K562 (cell line): Measurements from ENCODE around the gene PRKCB. TPM values are rescaled to one million over a fixed set of nuclear protein-coding genes. Genes with fewer than 3 reads are reported as not detected.

ENCODE experiments used
- ATAC-seq: fragments of 200-7000 bp; cut with Tn5 transposase; 3 replicates; pipeline ENCODE4 v1.9.1; 2020; ENCODE audit warnings: moderate library complexity
- BruUV-seq: library from RNA; stranded (reverse); fragments of 400-500 nt; replicated peaks from 2 replicates; lab custom pipeline; 2021; lab: Mats Ljungman, UMichigan
- CTCF ChIA-PET: fragments of 300-600 bp; formaldehyde crosslinking; extraction: SDS; loops from one replicate; lab custom pipeline; 2021; ENCODE audit warnings: low intra/inter-chr PET ratio; lab: Yijun Ruan, JAX
- POLR2A ChIA-PET: fragments of 300-600, 350-650 bp; sonication (Branson Sonifier 250); formaldehyde crosslinking; extraction: SDS; loops from one replicate; lab custom pipeline; 2021; ENCODE audit warnings: antibody characterized with exemption, inconsistent platforms; lab: Yijun Ruan, JAX
- DNase-seq, 4 experiments: peaks; one replicate each; pipeline versions ENCODE4 v3.0.0 to v3.0.0-alpha.2; 2011 to 2018; ENCODE audit warnings: low spot score in 3 of 4, mixed read lengths in 3 of 4; ENCODE audit errors: extremely low read depth in 1 of 4
- FAIRE-seq: peaks from 2 replicates; lab custom pipeline; 2011; peaks lifted over from hg19 to GRCh38; lab: Jason Lieb, UNC
- H2AFZ ChIP-seq: 2 replicates; pipeline ENCODE4 v1.6.0; 2011; ENCODE audit warnings: low read depth, low read length, control low read depth, inconsistent platforms
- H3K27ac ChIP-seq: fragments of 200-600 bp; 3 replicates; pipeline ENCODE4 v1.8.0; 2011; ENCODE audit warnings: low read depth, mild to moderate bottlenecking, control low read depth, inconsistent platforms, low read length, moderate library complexity, mixed read lengths; ENCODE audit errors: extremely low read depth
- H3K27me3 ChIP-seq, 2 experiments: fragments of 300-600 bp in 1 of 2; 2 replicates in 1 of 2; 3 replicates in 1 of 2; pipeline versions ENCODE4 v1.6.0 to v1.8.0; 2011; ENCODE audit warnings: inconsistent platforms in 2 of 2, low read length in 2 of 2, mild to moderate bottlenecking in 1 of 2, mixed read lengths in 1 of 2, moderate library complexity in 1 of 2; ENCODE audit not compliant: control insufficient read depth in 2 of 2, insufficient read depth in 2 of 2
- H3K36me3 ChIP-seq: fragments of 300-600 bp; 3 replicates; pipeline ENCODE4 v1.8.0; 2011; ENCODE audit warnings: mild to moderate bottlenecking, low read length, inconsistent platforms; ENCODE audit not compliant: control insufficient read depth, insufficient read depth
- H3K4me1 ChIP-seq, 2 experiments: fragments of 200-600 bp in 1 of 2; replicated peaks in 1 of 2; 2 replicates in 1 of 2; 3 replicates in 1 of 2; pipeline versions ENCODE4 v1.5.1 to v1.8.0; 2011; ENCODE audit warnings: inconsistent platforms in 2 of 2, low read length in 2 of 2, mild to moderate bottlenecking in 1 of 2, mixed read lengths in 1 of 2, moderate library complexity in 1 of 2; ENCODE audit not compliant: control insufficient read depth in 2 of 2, insufficient read depth in 2 of 2
- H3K4me2 ChIP-seq: 2 replicates; pipeline ENCODE4 v1.6.1; 2011; ENCODE audit warnings: low read length, control low read depth, inconsistent platforms, mixed read lengths; ENCODE audit not compliant: insufficient read depth
- H3K4me3 ChIP-seq: fragments of 200-600 bp; sonication (generic), shearing (Covaris generic); 2 replicates; pipeline ENCODE4 v1.5.1; 2016; ENCODE audit warnings: control low read depth, inconsistent platforms
- H3K79me2 ChIP-seq: fragments of 200-600 bp; 3 replicates; pipeline ENCODE4 v1.8.0; 2011; ENCODE audit warnings: low read length, inconsistent platforms; ENCODE audit not compliant: control insufficient read depth, insufficient read depth
- H3K9ac ChIP-seq, 2 experiments: 2 replicates each; pipeline versions ENCODE4 v1.6.0 to v1.6.1; 2011; ENCODE audit warnings: low read depth in 2 of 2, low read length in 2 of 2, control low read depth in 1 of 2, inconsistent platforms in 1 of 2, mild to moderate bottlenecking in 1 of 2, mixed read lengths in 1 of 2; ENCODE audit not compliant: insufficient read depth in 1 of 2
- H3K9me1 ChIP-seq: one replicate; pipeline ENCODE4 v1.6.0; 2011; ENCODE audit warnings: inconsistent platforms, mild to moderate bottlenecking, low read length, moderate library complexity; ENCODE audit not compliant: control insufficient read depth, insufficient read depth
- H3K9me3 ChIP-seq: replicated peaks from 2 replicates; pipeline ENCODE4 v1.5.1; 2011; ENCODE audit warnings: low read depth, low read length, inconsistent platforms; ENCODE audit not compliant: control insufficient read depth, insufficient read depth
- H4K20me1 ChIP-seq: replicated peaks from 2 replicates; pipeline ENCODE4 v1.6.1; 2011; ENCODE audit warnings: low read length, inconsistent platforms, mixed read lengths; ENCODE audit not compliant: control insufficient read depth, insufficient read depth
- CBFA2T2 ChIP-seq: fragments of 450-650 bp; conservative IDR thresholded peaks from 2 replicates; pipeline ENCODE4 v1.6.1; 2017; ENCODE audit warnings: mild to moderate bottlenecking
- EHMT2 ChIP-seq: fragments of 450-650 bp; IDR thresholded peaks from 2 replicates; pipeline ENCODE4 v1.6.1; 2018; ENCODE audit warnings: antibody characterized with exemption
- ETV6 ChIP-seq, 3 experiments: fragments of 150-350 bp in 1 of 3; sonication (generic) in 1 of 3; formaldehyde crosslinking in 1 of 3; IDR thresholded peaks; 2 replicates each; pipeline versions ENCODE4 v1.6.1 to v1.8.0; 2014 to 2022; ENCODE audit warnings: borderline replicate concordance in 2 of 3, low read depth in 2 of 3, antibody characterized with exemption in 1 of 3, low read length in 1 of 3, mild to moderate bottlenecking in 1 of 3, missing genetic modification reagents in 1 of 3
- KLF1 ChIP-seq: fragments of 450-650 bp; IDR thresholded peaks from 2 replicates; pipeline ENCODE4 v1.6.1; 2016; ENCODE audit warnings: missing genetic modification characterization, missing compliant biosample characterization
- MTA2 ChIP-seq: fragments of 450-650 bp; IDR thresholded peaks from 2 replicates; pipeline ENCODE4 v1.6.1; 2016; ENCODE audit warnings: low read depth
- NFIX ChIP-seq: fragments of 250-450 bp; sonication (Bioruptor Pico); IDR thresholded peaks from 2 replicates; pipeline ENCODE4 v1.4.0; 2020; ENCODE audit warnings: low read depth, mild to moderate bottlenecking, moderate library complexity
- NR2C1 ChIP-seq, 2 experiments: fragments of 450-650 bp; IDR thresholded peaks; 2 replicates each; pipeline ENCODE4 v1.6.1; 2017; ENCODE audit warnings: mild to moderate bottlenecking in 2 of 2, antibody characterized with exemption in 1 of 2, inconsistent platforms in 1 of 2, missing compliant biosample characterization in 1 of 2, missing genetic modification characterization in 1 of 2
- RNF2 ChIP-seq: sonication (generic); IDR thresholded peaks from 2 replicates; pipeline ENCODE4 v1.6.1; 2016
- SAFB2 ChIP-seq: fragments of 200-400 bp; formaldehyde crosslinking; IDR thresholded peaks from 2 replicates; pipeline ENCODE4 v1.6.1; 2018; ENCODE audit warnings: borderline replicate concordance, low read length, low read depth, moderate library complexity; ENCODE audit not compliant: severe bottlenecking
- ZNF184 ChIP-seq: sonication (generic); formaldehyde crosslinking; IDR thresholded peaks from 2 replicates; pipeline ENCODE4 v1.5.0; 2020; ENCODE audit warnings: missing genetic modification reagents
- ZNF274 ChIP-seq: IDR thresholded peaks from 2 replicates; pipeline ENCODE4 v1.6.1; 2011; ENCODE audit warnings: low read depth, mild to moderate bottlenecking, low read length, moderate library complexity, borderline replicate concordance
- ZNF717 ChIP-seq: fragments of 250-450 bp; sonication (Bioruptor Pico); IDR thresholded peaks from 2 replicates; pipeline ENCODE4 v1.5.0; 2021
- WGBS: fragments of 100-300 bp; shearing (Covaris generic); methylation state at CpG from one replicate; pipeline ENCODE4 v1.1.6; 2016; ENCODE audit warnings: low coverage, mixed read lengths; ENCODE audit not compliant: insufficient coverage; ENCODE audit errors: missing lambda C conversion rate; 5-methylcytosine and 5-hydroxymethylcytosine counted together
- in situ Hi-C: fragments of 300-500 bp; cut with MboI; formaldehyde crosslinking; loops from 4 replicates; pipeline ENCODE4 v1.15.0; 2018; ENCODE audit warnings: inconsistent platforms, mixed read lengths
- intact Hi-C: fragments of 100-400 bp; cut with micrococcal nuclease; formaldehyde crosslinking; loops from 2 replicates; pipeline ENCODE4 v1.14.2; 2022
- polyA plus RNA-seq, 8 experiments: library from polyadenylated mRNA; depleted of rRNA in 4 of 8; stranded (reverse) in 5 of 8; unstranded in 3 of 8; fragments of >200 nt; fragmentation: Nextera tagmentation in 2 of 8; fragmentation: Illumina TruSeq in 1 of 8; extraction: Ambion mirVana in 2 of 8; extraction: Trizol in 1 of 8; gene quantifications; 2 replicates each; pipeline versions ENCODE4 v1.2.1 to v1.2.3, GENCODE V29; 2011 to 2014; ENCODE audit warnings: inconsistent platforms in 1 of 8, missing spikeins in 1 of 8
- total RNA-seq, 7 experiments: library from RNA; depleted of rRNA in 6 of 7; stranded (reverse); fragments of >200 nt in 6 of 7; fragmentation: Illumina TruSeq in 2 of 7; extraction: Trizol in 2 of 7; gene quantifications; 2 replicates each; pipeline versions ENCODE4 v1.2.1 to v1.2.3, GENCODE V29; 2011 to 2021; ENCODE audit warnings: low replicate concordance in 1 of 7
- TF ChIP-seq, protein P1 (sequence below): sonication (generic); formaldehyde crosslinking; IDR thresholded peaks from 2 replicates; pipeline ENCODE4 v1.8.0; 2023; ENCODE audit warnings: mild to moderate bottlenecking, missing genetic modification reagents
- TF ChIP-seq, protein P2 (sequence below): sonication (generic); formaldehyde crosslinking; IDR thresholded peaks from 2 replicates; pipeline ENCODE4 v1.8.1; 2022; ENCODE audit warnings: missing genetic modification reagents
- TF ChIP-seq, protein P3 (sequence below), 2 experiments: fragments of 250-450 bp in 1 of 2; fragments of 450-650 bp in 1 of 2; sonication (Bioruptor Pico) in 1 of 2; IDR thresholded peaks; 2 replicates each; pipeline versions ENCODE4 v1.6.1 to v1.8.0; 2016 to 2021; ENCODE audit warnings: mild to moderate bottlenecking in 2 of 2, moderate library complexity in 2 of 2, missing compliant biosample characterization in 1 of 2, missing genetic modification characterization in 1 of 2

The PRKCB gene
- total and polyA plus RNA-seq, 9 of the 15 experiments (the other 6 are each of a cell fraction or from before 2014, with no cell fraction given), result 49.9 to 276 (median 148) TPM

DNA sequence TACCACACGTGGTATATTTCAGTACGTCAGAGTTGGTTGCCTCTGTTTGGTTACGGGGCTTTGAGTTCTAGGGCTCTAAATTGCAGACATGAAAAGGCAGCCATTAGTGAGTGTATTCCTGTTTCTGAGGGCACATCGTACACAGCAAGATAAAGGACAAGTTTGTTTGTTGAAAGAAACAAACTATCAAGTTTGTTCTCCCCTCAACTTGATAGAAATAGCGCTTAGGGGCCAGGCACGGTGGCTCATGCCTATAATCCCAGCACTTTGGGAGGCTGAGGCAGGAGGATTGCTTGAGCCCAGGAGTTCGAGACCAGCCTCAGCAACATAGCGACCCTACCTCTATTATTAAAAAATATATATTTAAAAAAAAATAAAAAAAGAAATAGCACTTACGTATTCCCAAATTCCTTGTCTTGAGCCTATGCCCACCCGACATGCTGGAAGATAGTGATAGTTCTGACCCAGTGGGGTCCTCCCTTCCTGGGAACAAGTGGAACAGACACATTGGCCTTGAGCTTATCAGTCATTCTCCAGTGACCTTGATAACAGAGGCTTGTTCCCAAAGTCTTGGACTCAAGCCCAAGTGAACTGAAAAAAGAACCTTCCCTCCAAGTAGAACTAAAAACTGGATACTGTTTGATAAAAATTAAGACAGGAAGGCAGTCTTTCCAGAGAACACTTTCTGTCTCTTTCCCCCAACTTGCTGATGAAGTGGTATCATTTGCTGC, 280.4 kb downstream of the PRKCB start (continued):
- TF ChIP-seq ETV6 (IDR thresholded peaks at IDR 0.05; ENCODE audit: borderline replicate concordance in 1 of 2, low read depth in 2 of 2, low read length in 1 of 2), result 0 out of 4 replicates have a peak, but pooled peaks of 1 of the 2 experiments have one; percentile 18
- TF ChIP-seq ETV6 (CRISPR knock-in tag; IDR thresholded peaks at IDR 0.05; ENCODE audit: borderline replicate concordance), result no peak
- peak; percentile 40; the same call in 1 of the 2 replicates for TF ChIP-seq MTA2
- peak; percentile 50; the same call in 1 of the 2 replicates for TF ChIP-seq CBFA2T2
- TF ChIP-seq, all 486 proteins: peak for 20

DNA sequence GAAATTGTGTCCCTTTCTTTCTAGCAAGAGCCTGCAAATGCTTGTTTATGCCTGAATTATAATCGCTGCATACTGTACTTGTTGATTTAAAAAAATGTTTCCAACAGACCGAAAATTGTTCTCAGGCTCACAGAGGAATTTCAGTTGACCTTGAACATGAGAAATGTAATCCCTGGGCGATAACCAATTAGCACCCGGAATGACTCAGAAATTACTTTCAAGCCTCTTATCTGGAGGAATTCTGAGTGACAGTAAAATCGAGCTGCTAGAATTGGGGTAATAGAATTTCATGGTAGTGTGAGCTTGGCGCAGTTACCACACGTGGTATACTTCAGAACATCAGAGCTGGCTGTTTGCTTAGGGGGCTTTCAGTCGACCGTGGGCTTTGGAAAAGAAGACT, 281.2 kb downstream of the PRKCB start:
- Histone ChIP-seq H3K9me3 (no peaks in the 10 kb centered on the region), H3K9ac (peak overlapping the region in 1 of 2 experiments; percentile 29; a peak in 1 of 4 replicates), H3K4me2 (peak overlapping the region; percentile 52), H3K79me2 (no peaks in the 10 kb centered on the region; the same call in 2 of the 3 replicates), H3K36me3 (peaks cover 57% of the 10 kb centered on the region), H3K9me1 (no peaks in the 10 kb centered on the region), H3K4me1 (peaks cover 10 to 24% of the 10 kb centered on the region in 2 experiments; a peak in 4 of 5 replicates), H2AFZ (no peak overlapping the region), H3K27ac (peak overlapping the region; percentile 80), H4K20me1 (no peaks in the 10 kb centered on the region), H3K27me3 (no peaks in the 10 kb centered on the region), H3K4me3 (no peak overlapping the region)
- CTCF ChIA-PET, result no interaction called here
- peak; percentile 65; the same call in 2 of the 3 replicates for ATAC-seq
- peak; percentile 92 for FAIRE-seq
- in situ Hi-C loops, result no loop called here
- BruUV-seq, result no TSS peak
- WGBS, result 9% methylated on average over 9 of the region's 9 CpGs
- POLR2A ChIA-PET, result interaction anchor here (0.7 to 1.6 kb wide), 4 partner anchors 16 to 54 kb away, joined by 3 to 7 read pairs (median 4); no protein-coding TSS in a partner anchor
- intact Hi-C loops, result no loop called here
- peak; percentile 28 to 68 (median 46) for DNase-seq
- TF ChIP-seq EHMT2, result no peak
- no peak for TF ChIP-seq RNF2
- TF ChIP-seq, protein P1, sequence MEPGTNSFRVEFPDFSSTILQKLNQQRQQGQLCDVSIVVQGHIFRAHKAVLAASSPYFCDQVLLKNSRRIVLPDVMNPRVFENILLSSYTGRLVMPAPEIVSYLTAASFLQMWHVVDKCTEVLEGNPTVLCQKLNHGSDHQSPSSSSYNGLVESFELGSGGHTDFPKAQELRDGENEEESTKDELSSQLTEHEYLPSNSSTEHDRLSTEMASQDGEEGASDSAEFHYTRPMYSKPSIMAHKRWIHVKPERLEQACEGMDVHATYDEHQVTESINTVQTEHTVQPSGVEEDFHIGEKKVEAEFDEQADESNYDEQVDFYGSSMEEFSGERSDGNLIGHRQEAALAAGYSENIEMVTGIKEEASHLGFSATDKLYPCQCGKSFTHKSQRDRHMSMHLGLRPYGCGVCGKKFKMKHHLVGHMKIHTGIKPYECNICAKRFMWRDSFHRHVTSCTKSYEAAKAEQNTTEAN (CRISPR knock-in tag), result no peak
- TF ChIP-seq KLF1 (tag), result no peak
- TF ChIP-seq SAFB2, result no peak
- no peak for TF ChIP-seq ZNF717
- TF ChIP-seq NFIX (CRISPR knock-in tag), result no peak
- TF ChIP-seq, protein P2, sequence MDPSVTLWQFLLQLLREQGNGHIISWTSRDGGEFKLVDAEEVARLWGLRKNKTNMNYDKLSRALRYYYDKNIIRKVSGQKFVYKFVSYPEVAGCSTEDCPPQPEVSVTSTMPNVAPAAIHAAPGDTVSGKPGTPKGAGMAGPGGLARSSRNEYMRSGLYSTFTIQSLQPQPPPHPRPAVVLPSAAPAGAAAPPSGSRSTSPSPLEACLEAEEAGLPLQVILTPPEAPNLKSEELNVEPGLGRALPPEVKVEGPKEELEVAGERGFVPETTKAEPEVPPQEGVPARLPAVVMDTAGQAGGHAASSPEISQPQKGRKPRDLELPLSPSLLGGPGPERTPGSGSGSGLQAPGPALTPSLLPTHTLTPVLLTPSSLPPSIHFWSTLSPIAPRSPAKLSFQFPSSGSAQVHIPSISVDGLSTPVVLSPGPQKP (CRISPR knock-in tag), result no peak
- no peak for TF ChIP-seq ZNF274
- TF ChIP-seq ZNF184 (CRISPR knock-in tag), result no peak
- no peak for TF ChIP-seq NR2C1 (IDR thresholded peaks at IDR 0.05)
- 0 out of 2 replicates have a peak, but pooled peaks have one; percentile 13 for TF ChIP-seq NR2C1 (tag; IDR thresholded peaks at IDR 0.05)
- TF ChIP-seq, protein P3, sequence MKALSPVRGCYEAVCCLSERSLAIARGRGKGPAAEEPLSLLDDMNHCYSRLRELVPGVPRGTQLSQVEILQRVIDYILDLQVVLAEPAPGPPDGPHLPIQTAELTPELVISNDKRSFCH (CRISPR knock-in tag; IDR thresholded peaks at IDR 0.05), result no peak
- TF ChIP-seq, protein P3 (tag; IDR thresholded peaks at IDR 0.05), result no peak
